Inflammatory macrophage treated with lipopolysaccharide for 4 hours (primary cell): ENCODE data around the gene MRPL20.
"Not testable (repeated sequence)": the region's sequence is repeated elsewhere in the genome, so short reads cannot be mapped to it uniquely, and the experiment has no call there.

Experiments
- DNase-seq: peaks from one replicate; pipeline ENCODE4 v3.0.0-alpha.2; 2020

The MRPL20 gene

DNA sequence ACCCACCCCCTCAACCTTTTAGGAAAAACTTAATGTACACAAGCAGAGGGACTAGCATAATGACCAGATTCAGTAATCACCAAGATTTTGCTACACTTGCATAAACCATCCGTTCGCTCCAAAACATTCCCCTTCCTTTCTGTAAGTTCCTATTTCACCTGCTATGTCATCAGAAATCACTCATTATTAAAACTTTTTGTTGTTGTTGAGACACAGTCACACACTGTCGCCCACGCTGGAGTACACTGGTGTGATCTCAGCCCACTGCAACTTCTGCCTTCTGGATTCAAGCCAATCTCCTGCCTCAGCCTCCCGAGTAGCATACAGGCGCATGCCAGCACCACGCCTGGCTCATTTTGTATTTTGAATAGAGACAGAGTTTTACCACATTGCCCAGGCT is 3.4 kb downstream of the MRPL20 start:
- DNase-seq, result peak; percentile 74

DNA sequence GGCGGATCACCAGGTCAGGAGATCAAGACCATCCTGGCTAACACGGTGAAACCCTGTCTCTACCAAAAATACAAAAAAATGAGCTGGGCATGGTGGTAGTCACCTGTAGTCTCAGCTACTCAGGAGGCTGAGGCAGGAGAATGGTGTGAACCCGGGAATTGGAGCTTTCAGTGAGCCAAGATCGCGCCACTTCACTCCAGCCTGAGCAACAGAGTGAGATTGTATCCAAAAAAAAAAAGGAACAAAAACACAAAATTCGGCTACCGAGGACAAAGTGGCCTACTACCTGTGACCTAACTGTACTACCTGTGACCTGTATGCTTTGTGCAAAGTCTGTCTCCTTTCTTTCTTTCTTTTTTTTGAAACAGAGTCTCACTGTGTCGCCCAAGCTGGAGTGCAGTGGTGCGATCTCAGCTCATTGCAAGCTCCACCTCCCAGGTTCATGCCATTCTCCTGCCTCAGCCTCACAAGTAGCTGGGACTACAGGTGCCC is 4.1 kb downstream of the MRPL20 start:
- DNase-seq, result not testable (repeated sequence)

DNA sequence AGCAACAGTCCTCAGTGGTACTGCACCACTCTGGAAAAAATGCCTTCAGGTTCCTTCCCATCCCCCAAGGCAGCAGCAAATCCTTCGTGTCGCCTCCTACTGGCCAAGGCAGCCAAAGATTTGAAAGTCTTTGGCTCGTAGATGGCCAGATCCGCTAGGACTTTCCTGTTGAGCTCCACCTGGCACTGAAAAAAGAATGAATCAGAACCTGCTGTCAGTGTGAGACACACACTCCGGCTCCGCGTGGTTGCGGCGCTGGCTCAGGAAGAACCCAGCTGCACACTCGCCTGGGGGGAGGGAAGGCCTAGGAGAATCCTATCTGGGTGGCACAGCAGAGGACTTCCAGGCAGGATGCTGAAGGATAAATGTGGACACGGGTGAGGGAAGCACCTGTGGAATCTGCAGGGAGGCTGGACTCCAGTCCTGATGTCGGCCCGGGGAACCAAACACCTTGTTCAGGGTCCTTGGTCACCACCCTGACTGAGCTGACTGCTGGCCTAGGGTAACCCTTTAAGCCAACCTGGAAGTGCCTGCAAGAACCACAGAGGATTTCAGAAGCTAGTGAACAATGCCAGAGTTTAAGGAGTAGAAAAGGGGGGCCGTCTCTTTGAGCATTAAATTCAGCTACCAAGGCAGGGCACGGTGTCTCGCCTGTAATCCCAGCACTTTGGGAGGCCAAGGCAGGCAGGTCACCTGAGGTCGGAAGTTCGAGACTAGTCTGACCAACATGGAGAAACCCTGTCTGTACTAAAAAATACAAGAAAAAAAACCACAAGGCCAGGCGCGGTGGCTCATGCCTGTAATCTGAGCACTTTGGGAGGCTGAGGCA is 4.8 kb downstream of the MRPL20 start:
- DNase-seq, result peak; percentile 42

- no peak for DNase-seq
Observed at GRCh38 chr1:1401457-1402010, 5.6 kb downstream of the MRPL20 start.

DNA sequence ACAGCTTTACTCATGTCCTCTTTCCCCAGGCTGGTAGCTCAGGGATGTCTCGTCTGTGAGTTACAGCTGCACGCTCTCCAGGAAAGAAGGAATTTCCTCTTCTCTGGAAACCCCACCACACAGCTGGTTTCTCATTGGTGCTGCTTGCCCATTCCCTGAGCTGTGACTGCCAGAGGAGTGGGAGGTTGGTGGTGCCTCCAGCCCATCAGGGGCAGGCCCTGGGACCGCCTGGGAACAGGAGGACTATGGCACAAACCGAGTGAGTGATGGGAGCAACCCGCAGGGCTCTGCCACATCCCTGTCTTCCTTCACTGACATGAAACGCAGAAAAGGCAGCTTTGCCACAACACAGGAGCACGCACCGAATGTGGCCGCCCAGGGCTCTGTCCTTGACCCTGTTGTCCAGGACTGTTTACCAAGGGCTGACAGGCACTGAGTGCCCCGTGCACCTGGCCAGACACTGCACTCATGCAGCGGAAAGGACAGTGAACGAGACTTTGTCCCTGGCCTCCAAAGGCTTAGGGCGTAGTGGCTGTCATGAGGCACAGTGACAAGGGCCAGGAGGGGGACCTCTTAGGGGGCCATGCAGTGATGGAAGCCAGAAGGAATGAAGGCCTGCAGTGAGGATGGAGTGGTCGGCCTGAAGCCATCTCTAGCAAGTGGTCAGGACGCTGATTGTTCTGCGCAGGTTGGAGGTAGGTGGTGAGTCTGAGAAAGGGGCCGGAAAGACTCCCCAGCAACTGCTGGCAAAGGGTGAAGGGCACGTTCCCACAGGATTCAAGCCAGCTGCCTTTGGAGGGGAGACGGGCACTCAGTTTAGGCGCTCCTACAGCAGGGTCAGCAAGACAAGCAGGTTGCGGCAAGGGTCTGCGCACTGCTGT is 6.3 kb downstream of the MRPL20 start:
- DNase-seq, result no peak

DNA sequence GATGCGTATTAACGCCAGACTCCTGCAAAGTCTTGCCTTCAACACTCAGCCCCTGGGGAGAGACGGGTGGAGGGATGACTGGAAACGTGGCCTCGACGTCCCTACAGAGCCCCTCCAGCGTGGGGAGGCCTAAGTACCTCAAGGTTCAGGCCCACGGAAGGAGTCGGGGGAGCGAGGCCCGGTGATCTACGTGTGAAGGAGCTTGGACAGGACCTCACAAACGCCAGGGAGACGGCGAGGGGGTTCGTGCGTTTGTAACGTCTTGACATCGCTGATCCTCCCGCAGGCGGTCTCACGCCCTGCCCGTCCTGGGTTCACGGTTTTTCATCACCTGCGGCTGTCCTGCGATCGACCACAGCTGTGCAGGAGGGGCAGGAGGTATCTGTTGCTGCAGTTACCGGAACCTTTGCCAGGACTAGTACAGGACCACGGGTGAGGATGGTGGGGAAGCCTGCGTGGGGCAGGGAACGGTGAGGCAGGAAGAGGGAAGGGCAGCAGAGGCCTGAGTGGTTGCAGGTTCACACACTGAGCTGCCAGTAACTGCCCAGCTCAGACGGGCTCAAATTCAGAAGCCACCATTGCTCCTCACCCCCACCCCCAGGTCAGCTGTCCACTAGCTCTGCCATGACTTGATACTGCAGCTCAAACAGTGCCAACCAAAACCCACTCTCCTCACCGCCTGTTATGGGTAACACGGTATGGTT is 7.1 kb downstream of the MRPL20 start:
- DNase-seq, result no peak

DNA sequence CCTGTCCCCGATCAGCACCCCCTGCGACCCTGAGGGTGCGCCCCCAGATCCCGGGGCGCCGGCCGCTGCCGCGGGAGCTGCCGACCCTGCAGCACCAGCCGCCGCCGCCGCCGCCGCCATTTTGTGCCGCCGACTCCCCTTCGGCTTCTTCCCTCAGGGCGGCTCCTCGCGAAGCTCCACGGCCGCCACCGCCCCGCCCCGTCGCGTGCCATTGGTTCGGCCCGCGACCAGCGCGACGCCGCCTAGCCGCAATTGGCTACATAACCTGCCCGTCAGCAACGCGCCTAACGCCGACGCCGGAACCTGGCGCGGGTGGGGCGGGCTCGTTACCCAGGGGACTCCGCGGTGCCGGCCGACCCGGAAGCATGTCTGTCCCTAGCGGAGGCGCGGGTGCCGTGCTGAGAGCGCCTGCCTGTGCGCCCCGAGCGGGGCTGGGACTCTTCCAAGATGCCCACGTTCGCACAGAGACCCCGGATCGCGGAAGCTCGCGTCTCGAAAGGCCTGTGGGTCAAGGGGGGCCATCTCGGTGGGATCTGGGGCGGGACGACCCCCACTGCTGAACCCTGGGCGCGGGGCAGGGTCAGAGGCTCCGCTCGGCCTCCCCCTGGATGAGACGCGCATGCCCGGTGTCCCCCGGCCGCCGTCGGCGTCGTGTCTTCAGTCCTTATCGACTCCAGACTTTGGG is 7.8 kb downstream of the MRPL20 start, which contains the start of gene CCNL2:
TSS of gene CCNL2 (minus strand) at position 149 of the 685 bp plus-strand sequence. CDS start at position 120, 29 bp downstream.
- peak; percentile 99 for DNase-seq

DNA sequence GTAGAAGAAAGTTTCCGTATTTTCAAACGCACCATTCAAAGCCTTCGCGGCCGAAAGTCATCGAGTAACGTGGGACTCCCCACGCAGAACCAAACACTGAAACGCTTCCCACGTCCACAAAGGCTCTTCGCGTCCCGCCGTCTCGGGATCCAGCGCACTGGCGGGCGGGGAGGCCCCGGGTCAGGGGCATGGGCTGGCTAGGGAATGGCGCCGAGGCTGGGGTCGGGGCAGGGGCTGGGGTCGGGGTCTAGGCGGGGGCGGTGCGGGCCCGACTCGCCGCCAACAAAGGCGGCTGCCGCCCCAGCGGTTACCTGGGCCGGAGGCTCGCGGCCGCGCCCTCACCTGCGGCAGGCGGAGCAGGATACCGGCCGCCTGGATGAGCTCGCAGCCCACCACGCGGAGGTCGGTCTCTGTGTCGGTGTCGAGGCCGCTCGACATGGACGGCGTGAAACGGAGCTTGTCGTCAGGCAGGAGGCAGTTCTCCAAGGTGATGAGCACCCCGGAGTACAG is 8.4 kb downstream of the MRPL20 start:
- DNase-seq, result peak; percentile 39

DNA sequence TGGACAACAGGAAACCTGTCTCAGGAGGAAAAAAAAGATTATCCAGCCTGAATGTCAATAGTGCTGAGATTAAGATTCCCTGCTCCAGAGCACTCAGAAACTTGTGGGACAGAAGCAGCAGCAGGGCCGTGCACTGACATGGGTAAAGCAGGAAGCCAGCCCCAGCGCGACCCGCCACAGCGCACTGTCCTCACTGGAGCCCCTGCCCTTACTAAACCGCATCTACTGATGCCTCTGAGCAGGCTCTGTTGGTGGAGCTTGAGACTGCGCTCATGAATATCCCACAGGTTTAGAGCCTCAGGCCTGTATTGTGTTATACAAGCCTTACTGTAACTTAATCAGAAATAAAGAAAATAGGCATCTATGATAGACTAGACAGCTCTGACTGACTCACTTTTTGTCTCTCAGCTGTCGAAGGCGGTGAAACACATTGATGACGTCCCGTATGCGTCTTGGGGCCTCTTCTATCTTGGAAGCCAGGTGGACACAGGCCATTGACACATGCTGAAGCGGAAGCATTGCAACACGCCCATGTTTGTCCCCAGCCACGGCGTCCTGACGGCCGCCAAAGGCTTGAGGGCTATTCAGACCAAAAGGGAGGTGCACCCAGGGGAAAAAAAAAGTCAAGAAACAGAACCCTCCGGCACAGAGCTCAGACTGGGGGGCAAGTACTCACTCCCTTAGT is 9.1 kb downstream of the MRPL20 start:
- DNase-seq, result peak; percentile 15

GRCh38 chr1:1395166-1395565 is 11.9 kb downstream of the MRPL20 start:
- no peak for DNase-seq

DNA sequence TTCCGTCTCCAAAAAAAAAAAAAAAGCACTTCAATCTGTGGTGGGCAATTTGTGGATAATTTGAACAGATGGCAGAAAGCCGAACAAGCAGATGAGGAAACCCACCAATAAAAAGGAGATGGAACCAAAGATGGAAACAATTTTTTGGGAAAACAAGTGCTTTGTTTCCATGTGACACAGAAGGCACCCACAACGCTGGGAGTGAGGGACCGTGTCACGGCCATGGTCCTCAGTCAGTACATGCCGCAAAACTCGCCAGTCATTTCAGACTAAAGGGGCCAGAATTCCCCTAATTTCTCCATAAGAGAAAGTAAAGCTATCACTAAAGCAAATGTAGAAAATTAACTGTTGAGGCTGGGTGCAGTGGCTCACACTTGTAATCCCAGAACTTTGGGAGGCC is 13.0 kb downstream of the MRPL20 start:
- DNase-seq, result no peak

GRCh38 chr1:1393428-1393827 is 13.7 kb downstream of the MRPL20 start:
- no peak for DNase-seq

- DNase-seq, result no peak
Observed at GRCh38 chr1:1393014-1393413, 14.1 kb downstream of the MRPL20 start.

- no peak for DNase-seq
Observed at GRCh38 chr1:1391225-1391624, 15.9 kb downstream of the MRPL20 start.

DNA sequence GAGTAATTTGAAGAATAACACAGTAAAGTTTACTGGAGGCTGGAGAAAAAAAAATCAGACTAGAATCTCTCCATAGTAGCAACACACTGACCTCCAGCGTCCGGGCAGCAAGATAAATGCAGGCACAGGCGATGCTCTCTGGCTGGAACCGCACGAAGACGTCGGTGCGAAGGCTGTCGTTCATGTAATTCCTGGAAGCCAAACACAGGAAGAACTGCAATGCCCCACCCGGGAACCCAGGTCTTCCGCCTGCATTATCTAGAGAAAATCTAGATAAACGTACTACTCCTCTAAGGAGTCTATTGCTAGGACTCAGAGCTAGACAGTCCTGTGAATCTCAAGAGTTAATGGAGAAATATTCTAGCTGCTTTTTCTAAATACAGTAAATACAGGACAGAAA is 16.4 kb downstream of the MRPL20 start:
- DNase-seq, result no peak

DNA sequence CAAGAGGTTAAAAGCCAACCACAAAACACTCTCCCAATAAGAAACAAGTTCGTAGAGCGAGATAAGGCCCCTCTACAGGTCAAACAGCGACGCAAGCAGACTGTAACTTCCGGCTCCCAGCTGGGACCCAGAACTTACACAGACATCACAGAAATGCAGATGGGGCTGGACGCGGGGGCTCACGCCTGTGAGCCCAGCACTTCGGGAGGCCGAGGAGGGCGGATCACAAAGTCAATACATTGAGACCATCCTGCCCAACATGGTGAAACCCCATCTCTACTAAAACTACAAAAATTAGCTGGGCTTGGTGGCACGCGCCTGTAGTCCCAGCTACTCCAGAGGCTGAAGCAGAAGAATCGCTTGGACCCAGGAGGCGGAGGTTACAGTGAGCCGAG is 19.0 kb downstream of the MRPL20 start:
- DNase-seq, result no peak

DNA sequence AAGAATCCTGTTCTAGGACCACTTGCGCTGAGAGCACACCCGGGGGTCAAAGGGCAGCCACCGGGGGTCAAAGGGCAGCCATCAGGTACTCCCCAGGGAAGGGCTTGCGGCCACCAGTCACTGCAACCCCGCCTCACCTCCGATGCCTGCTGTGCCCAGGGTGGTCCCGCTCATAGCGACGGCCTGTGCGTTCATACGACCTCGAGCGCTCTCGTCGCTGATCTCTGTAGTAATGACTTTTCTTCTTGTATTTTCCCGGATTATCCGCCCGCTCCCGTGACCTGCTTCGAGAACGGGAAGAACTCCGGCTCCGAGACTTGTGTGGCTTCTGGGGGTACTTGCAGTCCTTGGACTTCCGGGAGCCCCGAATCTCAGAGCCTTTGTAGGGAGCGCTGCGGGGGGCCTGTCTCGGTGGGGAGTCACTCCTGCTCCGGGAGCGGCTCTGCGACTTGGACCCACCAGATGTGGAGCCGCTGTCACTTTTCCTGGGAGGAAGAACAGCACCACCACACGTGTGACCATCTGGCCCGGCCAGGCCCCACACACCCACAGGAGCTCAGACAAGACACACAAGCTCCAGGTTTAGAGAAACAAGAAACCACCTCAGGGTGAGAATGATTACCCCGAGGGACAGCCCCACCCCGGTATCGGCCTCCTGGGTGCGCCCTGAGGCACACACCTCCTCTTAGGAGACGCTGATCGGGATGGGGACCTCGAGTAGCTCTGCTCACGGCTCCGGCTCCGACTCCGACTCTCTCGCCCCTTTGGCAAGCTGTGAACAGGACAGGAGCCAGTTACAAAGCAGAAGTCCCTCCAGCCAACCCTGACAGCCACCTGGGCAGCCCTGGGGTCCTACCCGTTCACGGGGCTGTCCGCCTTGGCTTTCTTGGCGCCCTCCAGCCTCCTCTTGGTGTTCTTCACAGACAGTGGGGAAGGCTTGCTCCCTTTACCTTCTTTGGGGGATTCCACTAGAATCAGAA is 19.7 kb downstream of the MRPL20 start:
- no peak for DNase-seq

DNA sequence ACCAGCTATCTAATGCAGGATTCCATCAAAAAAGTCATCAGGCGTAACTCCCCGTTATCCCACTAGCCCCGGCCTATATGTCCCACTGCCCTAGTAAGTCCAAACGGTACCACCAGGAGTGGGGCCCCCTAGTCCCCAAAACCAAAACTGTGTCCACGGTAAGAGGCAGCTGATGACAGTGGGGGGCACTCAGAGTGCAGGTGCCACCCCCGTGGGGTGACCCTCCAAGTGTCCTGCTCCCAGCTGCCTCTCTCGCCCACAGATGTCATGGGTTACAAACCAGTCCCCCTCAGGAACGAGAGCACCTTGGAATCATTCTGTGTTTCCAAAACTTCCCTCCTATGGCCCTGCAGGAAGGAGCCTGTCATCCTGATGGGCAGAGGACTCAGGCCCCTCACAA is 21.2 kb downstream of the MRPL20 start:
- DNase-seq, result no peak

GRCh38 chr1:1385339-1385738 is 21.8 kb downstream of the MRPL20 start:
- DNase-seq, result not testable (repeated sequence)

DNA sequence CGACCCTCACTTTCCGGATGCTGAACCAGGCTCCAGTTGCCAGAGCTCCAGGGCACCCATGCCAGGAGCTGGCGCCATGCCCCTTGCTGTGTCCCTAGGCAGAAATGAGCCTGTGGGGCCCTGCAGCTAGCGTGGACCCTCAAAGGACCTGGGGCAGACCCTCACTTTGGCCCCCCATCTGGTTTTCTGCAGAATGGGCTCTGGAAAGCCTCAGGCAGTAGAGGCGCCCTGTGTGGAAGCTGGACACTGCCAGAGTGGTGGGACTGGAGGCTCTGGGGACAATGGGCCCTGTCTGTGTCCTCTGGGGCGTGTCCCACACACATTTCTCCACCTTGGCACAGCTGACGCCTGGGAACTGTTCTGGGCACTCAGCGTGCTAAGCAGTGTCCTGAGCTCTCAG is 25.8 kb downstream of the MRPL20 start:
- no peak for DNase-seq
